ENCODE data around the gene SYS1.

GRCh38 chr20:45330476-45330875 lies 32.5 kb upstream of the SYS1 start:
- TF ChIP-seq CTCF (IDR thresholded peaks at IDR 0.05) (no peak), POLR2AphosphoS5 (IDR thresholded peaks at IDR 0.05) (no peak), POLR2A (IDR thresholded peaks at IDR 0.05) (no peak)

All from breast epithelium (tissue), 3 donors.